GM21825 (cell line): ENCODE results near the gene NLGN1.
"Not testable (repeated sequence)": the region's sequence is repeated elsewhere in the genome, so short reads cannot be mapped to it uniquely, and the experiment has no call there.

Experiments
- ATAC-seq: cut with Tn5 transposase; IDR thresholded peaks from one replicate; pipeline ENCODE4 v1.9.1; 2021; ENCODE audit warnings: mild to moderate bottlenecking, moderate library complexity; ENCODE audit not compliant: unreplicated experiment

The NLGN1 gene

DNA sequence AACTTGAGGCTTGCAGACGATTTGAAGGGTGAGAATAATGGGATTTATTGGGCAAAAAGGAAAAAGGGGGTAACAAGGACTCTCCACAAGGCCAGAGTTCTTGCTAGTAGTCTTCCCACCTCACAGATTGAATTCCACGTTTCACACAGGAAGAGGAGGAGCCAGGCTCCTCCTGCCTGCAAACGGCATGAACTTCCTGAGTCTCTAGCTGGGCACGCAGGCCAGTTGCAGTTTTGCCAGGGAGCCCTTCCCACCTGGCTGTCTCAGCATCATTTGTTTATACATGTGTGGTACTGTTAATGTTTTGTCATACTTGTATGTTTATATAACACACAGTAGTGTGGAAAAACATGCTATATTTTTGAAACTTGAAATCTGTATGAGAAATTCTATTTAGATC lies 155.0 kb downstream of the NLGN1 start:
- no peak for ATAC-seq

DNA sequence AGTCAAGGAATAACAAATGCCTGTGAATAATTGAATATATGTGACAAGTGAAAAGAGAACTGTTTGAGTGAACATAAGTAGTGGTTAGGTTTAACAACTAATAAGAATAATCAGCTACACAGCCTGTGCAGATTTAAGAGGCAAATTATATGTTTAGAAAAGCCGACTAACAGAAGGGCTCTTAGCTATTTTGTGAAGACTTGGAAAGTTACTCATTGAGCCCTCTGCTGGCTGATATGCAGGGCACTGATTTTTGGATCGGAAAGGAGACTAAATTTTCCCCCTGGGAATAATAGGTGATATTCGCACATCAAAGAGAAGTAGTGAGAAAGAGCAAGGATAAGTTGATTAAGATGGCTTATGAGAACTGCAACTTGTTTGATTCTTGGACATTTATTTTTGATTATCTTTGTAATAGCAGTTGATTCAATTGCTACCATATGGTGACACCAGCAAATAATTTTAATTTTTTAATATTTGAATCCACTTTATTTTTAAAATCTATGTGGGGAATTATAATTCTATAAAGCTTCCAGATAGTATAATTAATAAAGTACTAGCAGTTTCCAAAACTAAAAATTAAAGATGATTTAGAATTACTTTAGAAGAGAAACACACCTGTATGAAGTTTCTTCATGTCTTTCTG lies 156.2 kb downstream of the NLGN1 start:
- ATAC-seq = no peak

DNA sequence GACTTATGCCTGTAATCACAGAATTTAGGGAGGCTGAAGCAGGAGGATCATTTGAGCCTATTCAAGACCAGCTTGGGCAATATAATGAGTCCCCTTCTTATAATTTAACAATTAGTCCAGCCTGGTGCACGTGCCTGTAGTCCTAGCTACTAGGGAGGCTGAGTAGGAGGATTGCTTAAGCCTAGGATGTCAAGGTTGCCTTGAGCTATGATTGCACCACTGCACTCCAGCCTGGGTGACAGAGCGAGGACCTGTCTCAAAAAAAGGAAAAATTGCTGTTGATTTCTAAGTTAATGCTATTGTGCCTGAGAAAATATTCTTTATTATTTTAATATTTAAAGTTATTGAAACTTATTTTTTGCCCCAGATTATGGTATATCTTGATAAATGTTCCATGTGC lies 159.0 kb downstream of the NLGN1 start:
- no peak for ATAC-seq

DNA sequence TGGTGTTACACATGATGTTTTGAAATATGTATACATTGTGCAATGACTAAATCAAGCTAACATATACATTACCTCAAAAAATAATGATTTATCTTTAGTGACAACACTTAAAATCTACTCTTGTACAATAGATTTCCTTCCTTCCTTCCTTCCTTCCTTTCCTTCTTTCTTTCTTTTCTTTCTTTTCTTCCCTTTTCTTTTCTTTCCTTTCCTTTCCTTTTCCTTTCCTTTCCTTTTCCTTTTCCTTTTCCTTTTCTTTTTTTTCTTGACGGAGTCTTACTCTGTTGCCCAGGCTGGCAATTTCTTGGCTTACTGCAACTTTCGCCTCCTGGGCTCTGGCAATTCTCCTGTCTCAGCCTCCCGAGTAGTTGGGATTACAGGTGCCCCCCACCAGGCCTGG lies 170.5 kb downstream of the NLGN1 start:
- ATAC-seq = no peak

DNA sequence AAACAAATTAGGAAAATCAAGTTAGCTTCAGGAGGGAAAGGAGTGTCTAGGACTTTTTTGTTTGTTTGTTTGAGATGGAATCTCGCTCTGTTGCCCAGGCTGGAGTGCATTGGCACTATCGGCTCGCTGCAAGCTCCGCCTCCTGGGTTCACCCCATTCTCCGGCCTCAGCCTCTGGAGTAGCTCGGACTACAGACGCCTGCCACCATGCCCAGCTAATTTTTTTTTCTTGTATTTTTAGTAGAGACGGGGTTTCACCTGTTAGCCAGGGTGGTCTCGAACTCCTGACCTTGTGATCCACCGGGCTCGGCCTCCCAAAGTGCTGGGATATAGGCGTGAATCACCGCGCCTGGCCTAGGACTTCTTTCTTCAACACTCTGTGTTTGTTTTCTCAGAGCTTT lies 171.1 kb downstream of the NLGN1 start:
- no peak for ATAC-seq

DNA sequence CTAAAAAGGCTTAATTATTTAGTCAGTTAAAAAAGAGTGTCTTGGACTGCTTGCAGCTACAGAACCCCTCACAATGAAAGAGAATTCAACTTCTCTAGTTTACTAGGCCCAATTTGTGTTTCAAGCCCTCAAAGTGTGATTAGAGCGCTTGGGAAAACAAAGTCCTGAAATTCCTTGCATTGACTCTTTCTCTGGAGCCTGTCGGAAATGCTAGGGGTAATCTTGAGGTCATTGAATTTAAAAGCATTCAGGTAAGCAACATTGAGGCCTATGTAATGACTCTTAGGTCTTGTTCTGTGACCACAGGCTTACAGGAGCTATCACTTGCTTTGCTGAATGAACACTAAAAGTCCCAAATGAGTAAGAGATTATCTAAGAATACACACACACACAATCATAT lies 186.0 kb downstream of the NLGN1 start:
- ATAC-seq = no peak

DNA sequence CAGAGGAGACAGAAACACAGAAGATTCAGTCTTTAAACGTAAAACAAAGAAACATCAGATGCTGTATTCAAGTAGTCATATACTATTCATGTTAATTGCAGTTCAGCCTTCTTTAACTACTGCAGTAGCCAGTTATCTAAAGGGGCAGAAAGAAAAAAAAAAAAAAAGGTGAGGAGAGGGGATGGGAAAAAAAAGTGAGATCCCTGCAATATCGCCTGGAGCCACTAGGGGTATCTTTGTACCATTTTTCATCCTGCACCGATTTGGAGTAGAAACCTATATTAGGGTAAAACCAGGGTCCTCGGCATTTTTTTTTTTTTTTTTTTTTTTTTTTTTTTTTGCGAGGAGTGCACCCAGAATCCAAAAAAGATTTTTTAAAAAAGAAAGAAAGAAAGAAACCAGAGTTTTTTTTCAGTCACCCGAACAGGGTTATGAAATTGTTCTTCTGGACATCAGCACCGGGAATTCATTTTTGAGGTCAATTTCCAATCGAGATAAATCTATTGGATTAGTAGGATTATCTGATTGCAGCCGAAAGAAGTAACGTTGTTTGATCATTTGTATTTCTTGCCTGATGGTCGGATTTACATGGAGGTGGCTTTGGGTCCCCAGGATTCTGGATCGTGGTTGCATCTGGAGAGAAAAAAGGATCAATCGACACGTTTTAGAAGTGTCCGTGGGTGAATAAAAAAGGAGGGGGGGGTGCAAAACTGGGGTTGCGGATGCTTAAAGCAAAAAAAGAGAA lies 186.7 kb downstream of the NLGN1 start:
- ATAC-seq = no peak

DNA sequence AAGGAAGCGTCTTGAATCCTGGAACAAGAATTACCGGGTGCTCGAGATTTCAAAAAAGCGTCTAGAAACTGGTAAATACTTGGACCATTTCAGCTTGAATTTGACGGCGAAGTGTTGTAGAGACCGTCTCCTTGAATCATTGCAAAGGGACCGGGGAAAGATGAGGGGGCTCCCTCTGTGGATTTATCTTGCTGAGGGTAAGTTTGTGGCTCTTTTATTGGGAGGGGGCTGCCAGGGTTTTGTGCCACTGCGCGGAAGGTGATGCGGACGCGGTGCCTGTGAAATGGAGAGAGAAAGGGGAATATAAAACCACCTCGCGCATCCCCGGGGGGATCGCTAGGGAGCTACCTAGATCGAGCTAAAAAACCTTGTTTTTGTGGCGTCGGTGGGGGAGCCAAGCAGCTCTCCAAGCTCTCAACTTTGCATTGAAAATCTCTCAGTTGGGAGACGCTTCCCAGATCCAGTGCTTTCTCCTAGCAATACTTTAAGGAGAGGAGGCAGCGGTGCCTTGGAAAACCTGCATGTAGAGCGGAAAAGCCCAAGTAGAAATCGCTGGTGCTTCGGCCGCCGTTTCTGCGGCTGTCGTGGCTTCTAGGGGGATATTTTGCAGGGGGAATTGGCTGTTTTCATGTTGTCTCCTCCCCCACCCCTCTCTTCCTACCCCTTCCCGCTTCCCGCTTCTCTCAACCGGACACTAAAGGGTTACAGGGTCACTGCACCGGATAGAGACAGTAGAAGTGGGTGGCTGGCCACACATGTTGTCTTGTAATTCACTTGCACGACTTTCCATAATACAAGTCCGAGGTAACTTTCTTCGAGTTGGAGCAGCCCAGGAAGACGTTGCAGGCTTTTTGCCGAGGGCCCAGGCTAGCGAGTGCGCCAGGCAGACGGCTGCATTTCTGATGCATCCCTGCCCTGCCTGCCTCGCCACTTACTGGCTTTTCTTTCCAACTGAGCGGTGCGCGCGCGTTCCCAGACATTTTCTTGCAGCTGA lies 187.6 kb downstream of the NLGN1 start:
- ATAC-seq = no peak

DNA sequence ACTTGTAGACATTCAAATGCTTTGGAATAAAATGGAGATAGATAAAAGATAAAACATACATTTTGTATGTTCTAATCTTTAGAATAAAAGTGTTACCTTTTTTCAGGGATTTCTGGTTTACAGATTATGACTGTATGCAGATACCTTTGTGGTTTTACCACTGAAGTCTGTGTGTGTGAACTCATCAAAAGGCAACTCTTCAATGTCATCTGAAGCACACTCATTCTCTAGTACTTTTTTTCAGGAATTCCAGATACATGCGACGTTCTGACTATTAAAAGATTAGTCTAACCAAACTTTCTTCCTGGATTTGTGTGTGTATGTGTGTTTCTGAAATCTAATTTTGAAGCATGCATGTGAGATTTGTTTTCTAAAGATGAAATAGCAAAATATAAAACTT lies 188.6 kb downstream of the NLGN1 start:
- no peak for ATAC-seq

DNA sequence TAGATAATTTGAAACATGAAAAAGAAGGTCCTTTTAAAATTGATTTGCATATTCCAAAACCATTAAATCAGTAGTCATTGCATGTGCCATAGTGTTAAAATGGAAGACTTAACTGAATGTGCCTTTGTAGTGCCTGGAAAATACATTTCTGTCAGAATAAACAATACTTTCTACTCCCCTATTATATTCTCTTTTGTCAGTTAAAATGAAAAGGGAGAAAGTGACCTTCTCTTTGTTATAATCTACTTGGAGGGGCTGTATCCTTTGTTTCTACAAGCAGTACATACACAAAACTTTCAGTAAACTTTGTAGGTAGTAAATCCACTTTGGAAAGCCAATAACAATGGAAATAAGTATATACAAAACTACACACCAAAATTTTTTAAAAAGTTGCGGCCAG lies 189.5 kb downstream of the NLGN1 start:
- no peak for ATAC-seq

DNA sequence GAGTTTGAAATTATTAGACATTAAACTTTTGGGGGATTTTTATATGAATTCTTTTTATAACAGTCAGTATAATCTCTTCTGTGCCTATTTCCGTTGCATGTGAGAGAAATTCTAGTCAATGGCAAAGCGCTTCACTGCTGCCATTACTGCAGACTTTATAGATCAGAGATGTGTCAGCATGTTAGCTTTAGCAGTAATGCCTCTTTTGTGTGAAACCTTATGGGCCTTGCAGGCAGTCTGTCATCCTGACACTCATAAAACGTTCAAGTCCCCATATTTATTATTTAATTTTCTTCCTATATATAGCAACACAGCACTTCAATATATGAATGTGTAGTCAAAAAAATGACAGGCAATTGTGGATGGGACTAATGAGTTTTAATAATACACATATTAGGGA lies 191.0 kb downstream of the NLGN1 start:
- ATAC-seq = no peak

DNA sequence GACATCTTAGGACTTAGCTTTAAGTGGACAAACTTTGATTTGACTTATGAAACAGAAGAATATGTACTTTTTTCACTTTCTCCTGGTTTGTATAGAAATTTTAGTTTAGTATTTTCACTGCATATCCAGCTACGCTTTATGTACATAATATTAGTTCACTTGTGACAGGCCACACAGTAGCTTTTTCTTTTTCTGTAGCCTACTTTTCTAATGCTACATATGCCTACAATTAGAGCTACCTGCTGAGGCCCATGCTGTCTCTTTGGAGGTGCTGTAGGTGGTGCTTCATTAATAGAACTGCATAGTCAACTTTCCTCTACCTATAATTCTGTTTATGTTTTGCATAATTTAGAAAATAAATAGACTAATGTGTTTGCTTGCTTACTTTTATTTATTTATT lies 191.6 kb downstream of the NLGN1 start:
- no peak for ATAC-seq

DNA sequence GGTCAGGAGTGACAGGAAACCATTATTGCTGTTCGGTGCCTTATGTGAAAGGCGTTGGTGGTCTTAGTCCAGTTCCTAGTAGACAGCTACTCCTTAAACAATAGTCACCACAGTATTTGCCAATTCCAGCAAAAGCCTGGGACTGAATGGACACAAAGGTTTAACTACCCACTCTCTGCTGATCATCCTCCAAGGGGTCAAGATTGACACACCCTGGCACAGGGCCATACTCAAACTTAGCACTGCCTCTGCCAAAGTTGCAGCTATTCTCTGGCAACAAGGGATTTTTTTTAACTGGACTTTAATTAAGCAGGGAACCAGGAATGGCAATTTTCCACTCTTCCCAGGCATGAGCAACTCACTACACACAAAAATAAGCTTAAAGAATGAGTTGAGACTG lies 193.9 kb downstream of the NLGN1 start:
- ATAC-seq = no peak

DNA sequence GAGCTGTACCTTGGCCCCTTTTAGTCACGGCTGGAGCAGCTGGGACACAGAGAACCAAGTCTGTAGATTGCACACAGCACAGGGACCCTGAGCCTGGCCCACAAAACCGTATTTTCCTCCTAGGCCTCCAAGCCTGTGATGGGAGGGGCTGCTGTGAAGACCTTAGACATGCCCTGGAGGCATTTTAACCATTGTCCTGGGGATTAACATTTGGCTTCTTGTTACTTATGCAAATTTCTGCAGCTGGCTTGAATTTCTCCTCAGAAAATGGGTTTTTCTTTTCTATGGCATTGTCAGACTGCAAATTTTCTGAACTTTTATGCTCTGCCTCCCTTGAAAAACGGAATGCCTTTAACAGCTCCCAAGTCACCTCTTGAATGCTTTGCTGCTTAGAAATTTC lies 197.3 kb downstream of the NLGN1 start:
- ATAC-seq = not testable (repeated sequence)

DNA sequence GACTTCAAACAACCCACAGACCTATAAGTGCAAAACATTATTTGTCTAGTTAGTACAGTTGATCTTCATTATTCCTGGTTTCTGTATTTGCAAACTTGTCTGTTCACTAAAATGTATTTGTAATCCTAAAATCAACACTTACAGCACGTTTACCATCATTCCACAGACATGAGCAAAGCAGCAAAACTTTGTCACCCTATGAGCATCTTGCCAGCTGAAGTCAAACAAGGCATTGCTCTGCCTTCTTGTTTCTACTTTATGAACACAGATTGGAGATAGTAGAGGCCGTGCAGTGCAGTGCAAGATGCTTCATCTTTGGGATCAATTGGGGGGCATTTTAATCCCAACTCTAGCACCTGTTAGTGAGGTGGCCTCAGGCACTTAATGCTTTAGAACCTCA lies 202.1 kb downstream of the NLGN1 start:
- ATAC-seq = no peak

DNA sequence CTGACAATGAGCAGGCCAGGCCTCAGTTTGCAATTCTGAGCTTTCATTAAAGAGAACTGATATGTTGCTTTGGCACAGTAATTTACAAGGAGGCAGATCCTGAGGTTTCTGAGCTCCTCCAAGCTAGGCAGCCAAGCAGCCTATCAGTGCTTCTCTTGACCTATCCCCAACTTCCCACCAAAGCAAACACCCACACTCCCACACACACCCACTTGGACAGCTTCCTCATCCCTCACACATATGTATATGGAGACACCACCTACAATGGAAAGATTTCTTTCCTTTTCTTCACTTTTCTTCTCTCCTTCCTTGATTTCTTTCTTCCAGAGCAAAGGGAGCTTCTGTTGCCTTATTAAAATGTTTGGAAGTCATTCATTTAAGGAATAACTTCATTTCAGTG lies 217.0 kb downstream of the NLGN1 start:
- ATAC-seq = no peak

DNA sequence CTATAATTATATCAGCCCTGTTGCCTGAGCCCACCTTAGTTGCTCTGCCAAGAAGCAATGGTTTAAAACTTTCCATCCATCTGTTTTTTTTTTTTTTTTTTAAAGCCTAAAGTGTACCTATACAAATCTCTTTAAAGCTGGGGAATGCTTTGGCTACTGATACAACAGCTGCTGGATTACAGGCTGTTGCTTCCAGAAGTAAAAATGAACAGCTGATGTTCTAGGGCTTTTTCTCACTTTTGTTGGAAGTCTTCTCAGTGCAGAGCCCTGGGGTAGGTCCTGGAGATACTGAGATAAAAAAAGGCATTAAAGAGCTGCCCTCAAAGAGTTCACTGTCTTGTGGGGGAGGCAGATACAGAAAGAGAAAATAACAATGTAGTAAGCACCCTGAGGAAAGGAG lies 218.1 kb downstream of the NLGN1 start:
- no peak for ATAC-seq

DNA sequence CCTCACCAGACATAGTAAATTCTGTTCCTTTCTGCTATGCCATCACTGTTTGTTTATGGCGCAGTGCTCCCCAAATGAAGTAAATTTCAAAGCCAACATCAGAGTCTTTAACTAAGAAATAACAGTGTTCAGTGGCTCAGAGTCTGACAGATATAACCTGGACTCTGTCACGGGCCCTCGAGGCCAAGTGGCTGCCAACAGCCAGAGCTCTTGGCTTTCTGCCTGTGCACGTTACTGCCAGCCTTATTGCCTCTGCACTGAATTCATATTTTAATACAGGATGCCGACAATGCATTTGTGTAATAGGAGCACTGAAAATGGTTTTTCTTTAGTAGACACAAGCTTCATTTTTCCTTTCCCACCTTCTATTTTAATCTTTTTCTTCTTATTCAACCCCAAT lies 219.9 kb downstream of the NLGN1 start:
- no peak for ATAC-seq

DNA sequence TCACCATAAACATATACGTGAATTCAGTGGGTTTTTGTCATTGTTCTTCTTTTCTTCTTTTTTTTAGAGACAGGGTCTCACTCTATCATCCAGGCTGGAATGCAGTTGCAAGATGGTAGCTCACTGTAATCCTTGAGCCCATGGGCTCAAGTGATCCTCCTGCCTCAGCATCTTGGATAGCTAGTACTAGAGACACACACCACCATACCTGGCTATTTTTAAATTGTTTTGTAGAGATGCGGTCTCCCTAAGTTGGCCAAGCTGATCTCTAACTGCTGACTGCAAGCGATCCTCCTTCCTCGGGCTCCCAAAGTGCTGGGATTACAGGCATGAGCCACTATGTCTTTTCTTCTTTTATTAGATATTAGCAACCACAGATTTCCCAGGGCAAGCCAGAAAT lies 220.6 kb downstream of the NLGN1 start:
- no peak for ATAC-seq

DNA sequence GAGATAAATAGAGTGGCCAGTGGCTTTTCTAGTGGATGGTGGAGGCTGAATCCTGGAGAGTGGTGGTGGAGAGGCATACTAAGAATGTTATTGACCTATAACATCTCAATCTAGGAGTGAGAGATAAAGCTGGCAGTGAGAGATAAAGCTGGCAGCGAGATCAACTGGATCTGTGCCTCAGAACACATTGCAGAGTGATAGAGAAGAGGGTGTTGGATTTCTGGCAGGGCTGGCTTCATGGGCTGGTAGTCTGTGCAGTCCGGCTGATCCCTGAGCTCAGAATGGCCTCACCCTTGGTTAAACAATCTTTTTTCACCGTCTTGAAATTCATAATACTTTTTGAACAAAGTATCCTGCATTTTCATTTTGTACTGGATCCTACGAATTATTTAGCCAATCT lies 221.2 kb downstream of the NLGN1 start:
- ATAC-seq = no peak

DNA sequence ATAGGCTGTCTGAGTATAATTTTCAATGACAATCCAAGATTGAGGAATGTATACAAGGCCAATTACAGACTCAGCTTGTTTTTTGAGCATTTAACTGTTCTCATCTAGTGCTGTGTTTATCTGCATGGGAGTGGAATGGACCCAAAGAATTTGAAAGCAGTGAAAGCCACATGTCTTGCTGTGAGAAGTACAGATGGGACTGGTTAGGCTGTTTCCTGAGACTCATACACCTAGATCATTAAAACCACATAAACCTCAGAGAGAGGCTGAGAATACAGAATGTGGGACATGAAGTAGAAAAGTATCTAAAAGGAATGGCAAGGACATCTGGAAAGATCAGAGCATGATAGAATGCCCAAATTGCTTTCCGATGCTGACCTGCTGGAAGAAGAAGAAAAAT lies 224.6 kb downstream of the NLGN1 start:
- no peak for ATAC-seq

DNA sequence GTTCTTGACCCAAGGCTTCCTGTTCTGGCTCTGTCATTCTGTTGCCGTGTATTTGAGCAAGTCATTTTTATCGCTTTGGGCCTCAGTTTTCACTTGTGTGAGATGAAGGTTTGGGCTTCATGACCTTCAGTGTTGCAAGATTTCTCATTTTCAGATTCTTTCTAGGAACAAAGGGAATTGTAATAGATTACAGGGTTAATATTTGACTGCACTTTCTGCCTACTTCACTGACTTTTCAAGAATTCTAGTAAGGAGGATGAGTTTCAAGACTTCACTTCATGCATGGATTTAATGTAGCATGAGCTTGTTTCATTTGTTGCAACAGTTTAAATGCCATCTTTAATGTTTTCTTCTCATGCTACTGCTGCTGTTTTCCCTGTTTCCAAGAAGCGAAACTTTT lies 226.5 kb downstream of the NLGN1 start:
- ATAC-seq = no peak
